Ecto neural progenitor cell (in vitro differentiated cells): Measurements from ENCODE around the gene CCDC90B.
"Not testable (repeated sequence)": the region's sequence is repeated elsewhere in the genome, so short reads cannot be mapped to it uniquely, and the experiment has no call there.

Source experiments
- DNase-seq: peaks from one replicate; pipeline ENCODE4 v3.0.0-alpha.2; 2018; ENCODE audit warnings: low spot score

The CCDC90B gene

DNA sequence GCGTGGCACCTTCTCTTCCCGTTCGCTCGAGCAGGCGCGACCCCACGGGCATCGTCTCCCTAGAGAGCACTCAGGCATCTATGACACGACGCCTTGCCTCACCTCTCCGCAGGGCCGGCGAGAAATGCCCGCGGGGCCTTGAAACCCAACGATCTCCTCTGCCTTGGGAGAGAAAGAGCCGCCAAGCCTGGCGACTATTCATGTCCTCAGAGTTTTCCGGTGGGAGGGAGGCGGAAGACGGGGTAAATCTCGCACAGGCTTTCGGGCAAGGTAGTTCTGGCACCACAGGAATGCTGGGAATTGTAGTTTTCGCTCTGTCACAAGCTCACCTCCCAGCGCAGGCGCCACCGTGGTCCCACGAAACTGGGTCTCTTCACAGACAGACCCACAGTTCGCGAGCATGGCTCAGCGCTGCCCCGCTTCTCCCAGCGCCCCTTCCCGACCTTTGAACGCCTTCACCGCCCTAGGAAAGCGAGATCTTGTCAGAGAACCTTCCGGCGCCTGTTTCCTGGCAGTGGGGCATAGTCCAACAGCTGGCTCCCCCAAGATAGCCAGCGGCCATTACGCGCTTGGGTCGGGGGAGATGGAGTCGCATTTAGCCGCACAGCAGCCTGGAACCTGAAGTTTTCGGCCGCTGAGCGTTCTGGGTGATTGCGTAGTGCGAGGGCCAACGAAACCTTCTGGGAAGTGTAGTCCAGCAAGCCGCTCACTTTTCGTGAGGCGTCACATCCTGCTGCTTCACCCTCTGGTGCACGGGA, at the start of gene CCDC90B:
TSS of gene CCDC90B (minus strand) at position 597 of the 758 bp plus-strand sequence. CDS start at position 202, 395 bp downstream.
- DNase-seq = peak; percentile 96

- DNase-seq = no peak
These were observed 49.4 kb upstream of the CCDC90B start for GRCh38 chr11:83335446-83336070.

GRCh38 chr11:83330303-83330702, 44.1 kb upstream of the CCDC90B start:
- no peak for DNase-seq

GRCh38 chr11:83326326-83326725, 40.2 kb upstream of the CCDC90B start:
- DNase-seq = no peak

DNA sequence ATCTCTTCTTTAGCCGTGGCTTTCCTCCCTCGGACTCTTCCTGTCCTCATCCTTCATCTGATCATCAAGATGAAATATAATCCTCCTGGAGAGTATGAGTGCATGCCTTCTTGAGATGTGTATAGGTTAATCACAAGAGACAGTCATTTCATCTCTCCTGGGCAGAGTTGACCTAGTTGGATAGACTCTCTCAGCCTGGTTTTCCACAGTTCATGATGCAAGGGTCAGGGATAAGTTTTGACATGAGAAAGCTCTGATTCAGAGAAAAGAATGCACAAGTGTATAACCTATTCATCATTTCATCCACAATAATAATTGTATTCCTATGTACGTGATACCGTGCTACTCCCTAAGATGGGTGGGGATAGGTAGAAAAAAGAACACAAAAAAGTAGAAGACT, 33.2 kb upstream of the CCDC90B start:
- DNase-seq = no peak

- no peak for DNase-seq
These were observed 32.8 kb upstream of the CCDC90B start for GRCh38 chr11:83318931-83319330.

DNA sequence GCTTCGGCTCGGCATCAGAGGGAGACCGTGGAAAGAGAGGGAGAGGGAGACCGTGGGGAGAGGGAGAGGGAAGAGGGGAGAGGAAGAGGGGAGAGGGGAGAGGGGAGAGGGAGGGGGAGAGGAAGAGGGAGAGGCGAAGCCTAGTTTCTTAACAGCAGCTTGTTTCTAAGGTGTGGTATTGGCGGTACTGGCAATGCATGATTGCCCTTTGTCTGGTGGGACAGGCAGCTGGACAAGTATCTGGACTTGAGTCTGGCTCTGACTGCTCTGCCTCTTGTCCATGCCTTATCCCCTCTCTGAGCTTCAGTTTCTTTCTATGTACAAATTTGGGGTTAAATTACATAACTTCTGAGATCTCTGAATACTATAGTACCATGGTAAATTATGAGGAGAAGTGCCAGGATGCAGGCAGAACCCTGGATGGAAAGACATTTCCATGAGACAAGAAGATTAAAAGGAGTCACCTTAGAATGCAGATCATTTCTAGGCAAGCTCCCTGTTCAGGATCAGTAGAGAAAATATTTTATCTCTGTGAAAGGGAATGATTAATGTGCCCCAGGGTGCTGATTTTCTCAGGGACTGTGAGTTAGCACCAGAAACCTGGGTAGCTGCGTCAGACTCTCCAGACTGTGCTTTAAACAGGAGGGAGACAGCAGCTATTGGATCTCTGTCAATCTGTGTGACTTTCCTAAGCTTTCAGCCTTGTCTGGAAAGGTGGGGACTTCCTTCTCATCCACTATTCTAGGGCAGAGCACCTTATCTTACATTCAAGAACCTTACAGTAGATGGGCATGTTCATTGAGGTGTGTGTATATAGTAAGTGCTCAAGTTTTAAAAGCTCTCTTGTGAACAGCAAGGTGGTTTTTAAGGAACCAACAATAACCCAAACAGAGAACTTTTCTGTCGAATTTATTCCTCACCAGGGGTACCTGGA, 31.9 kb upstream of the CCDC90B start:
- no peak for DNase-seq

GRCh38 chr11:83316897-83317268, 30.7 kb upstream of the CCDC90B start:
- DNase-seq = not testable (repeated sequence)

DNA sequence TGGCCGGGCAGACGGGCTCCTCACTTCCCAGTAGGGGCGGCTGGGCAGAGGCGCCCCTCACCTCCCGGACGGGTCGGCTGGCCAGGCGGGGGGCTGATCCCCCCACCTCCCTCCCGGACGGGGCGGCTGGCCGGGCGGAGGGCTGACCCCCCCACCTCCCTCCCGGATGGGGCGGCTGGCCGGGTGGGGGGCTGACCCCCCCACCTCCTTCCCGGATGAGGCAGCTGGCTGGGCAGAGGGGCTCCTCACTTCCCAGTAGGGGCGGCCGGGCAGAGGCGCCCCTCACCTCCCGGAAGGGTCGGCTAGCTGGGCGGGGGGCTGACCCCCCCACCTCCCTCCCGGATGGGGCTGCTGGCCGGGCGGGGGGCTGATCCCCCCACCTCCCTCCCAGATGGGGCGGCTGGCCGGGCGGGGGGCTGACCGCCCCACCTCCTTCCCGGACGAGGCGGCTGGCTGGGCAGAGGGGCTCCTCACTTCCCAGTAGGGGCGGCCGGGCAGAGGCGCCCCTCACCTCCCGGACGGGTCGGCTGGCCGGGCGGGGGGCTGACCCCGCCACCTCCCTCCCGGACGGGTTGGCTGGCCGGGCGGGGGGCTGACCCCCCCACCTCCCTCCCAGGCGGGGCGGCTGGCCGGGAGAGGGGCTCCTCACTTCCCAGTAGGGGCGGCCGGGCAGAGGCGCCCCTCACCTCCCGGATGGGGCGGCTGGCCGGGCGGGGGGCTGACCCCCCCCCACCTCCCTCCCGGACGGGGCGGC, 30.2 kb upstream of the CCDC90B start:
- DNase-seq = not testable (repeated sequence)

DNA sequence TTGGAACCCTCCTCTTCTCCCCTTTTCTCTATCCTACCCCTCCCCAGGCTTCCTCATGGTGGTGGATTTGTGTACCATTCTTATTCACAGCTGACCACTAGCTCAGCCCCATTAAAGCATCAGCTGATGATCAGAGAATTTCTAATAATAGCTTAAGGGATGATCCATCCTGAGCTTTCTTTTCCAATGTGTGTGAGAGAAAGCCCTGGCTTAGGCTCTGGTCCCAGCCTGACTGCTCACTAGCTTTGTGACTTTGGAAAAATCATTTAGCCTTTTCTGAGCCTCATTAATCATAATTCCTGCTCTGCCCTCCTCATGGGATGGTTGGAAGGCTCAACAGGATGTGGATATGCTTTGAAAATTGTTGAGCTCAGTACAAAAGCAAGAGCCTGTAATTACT, 26.3 kb upstream of the CCDC90B start:
- no peak for DNase-seq

GRCh38 chr11:83311701-83312100, 25.5 kb upstream of the CCDC90B start:
- DNase-seq = no peak

GRCh38 chr11:83310718-83311117, 24.6 kb upstream of the CCDC90B start:
- no peak for DNase-seq

DNA sequence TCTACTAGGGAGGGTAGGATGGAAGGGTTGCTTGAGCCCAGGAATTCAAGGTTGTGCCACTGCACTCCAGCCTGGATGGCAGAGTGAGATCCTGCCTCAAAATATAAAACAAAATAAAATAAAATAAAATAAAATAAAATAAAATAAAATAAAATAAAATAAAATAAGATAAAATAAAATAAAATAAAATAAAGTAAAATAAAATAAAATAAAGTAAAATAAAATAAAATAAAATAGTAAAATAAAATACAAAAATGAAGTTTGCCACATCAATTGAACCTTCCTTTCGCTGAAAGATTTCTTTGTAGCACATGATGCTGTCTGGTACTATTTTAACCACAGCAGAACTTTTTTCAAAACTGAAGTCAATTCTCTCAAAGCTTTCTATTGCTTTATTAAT, 22.4 kb upstream of the CCDC90B start:
- DNase-seq = not testable (repeated sequence)

DNA sequence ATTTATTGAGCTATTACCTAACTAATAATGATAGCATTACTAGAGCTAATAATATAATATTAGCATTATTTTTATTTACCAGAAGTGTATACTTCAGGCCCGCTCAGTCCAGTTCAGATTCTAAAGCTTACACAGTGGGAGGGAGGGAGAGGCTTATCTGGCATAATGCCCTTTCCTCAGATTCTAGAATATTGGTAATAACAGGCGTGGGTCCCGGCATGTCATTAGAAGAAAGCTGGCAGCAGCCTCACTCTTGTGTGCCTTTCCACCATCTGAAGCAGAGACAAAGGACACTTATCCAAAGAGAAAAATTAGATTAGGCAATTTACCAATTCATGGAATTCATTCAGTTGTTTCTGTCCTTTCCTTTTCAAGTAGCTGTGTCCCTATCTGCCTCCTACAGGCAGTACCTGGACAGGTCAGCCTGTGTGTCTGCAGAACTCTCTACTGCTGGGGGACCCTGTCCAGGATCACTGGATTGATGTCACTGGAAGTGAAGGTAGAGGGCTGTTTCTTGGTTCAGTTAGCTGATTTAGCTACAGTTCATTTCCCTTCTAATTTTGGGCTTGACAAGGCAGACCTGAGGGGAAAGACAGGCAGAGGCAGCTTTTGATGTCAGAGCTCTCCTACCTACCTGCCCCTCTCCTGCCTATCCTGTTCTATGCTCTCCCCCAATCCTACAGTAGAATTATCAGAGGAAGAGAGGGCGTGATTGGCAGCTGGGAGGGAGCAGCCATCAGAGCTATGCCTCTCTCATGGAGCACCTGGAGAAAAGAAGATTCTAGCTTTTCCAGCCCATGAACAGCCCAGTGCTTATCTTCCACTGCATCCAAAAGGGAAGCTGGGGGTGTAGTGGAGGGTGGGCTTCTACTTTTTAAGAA, 20.3 kb upstream of the CCDC90B start:
- DNase-seq = no peak

GRCh38 chr11:83303316-83303715, 17.1 kb upstream of the CCDC90B start:
- no peak for DNase-seq

GRCh38 chr11:83302151-83302550, 16.0 kb upstream of the CCDC90B start:
- no peak for DNase-seq

DNA sequence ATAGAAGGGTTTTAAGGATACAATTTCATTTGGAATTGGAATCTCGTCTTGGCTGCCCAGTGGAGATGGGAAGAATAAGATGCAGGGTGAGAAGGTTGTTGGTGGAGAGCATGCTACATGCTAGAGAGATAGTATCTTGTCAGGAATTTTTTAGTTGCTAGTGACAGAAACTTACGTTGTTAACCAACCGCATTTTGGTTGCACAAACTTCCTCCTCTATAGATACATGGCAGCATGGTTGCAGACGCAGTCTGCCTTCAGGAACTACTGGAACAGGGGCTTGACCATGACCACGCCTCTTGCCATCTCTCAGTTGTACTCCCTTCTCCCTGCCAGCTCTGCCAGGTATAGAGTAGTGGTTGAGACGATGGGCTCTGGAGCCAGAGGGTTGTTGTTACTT, 13.5 kb upstream of the CCDC90B start:
- no peak for DNase-seq

DNA sequence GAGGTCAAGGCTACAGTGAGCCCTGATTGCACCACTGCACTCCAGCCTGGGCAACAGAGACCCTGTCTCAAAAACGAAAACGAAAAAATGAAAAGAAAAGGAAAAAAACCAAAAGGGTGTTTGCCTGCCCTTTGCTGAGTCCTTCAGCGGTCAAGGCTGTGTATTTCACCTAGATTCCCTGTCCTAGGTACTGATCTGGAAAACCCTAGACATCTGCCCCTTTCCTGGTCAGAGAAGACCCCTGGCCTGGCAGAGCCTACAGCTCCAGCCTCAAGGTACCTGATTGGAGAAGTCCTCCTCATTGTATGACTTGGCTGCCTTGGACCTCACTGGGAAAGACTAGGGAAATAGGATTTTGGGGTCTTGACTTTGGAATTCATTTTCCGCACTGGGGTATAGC, 8.0 kb upstream of the CCDC90B start:
- DNase-seq = no peak

- no peak for DNase-seq
These were observed 7.2 kb upstream of the CCDC90B start for GRCh38 chr11:83293457-83293774.

DNA sequence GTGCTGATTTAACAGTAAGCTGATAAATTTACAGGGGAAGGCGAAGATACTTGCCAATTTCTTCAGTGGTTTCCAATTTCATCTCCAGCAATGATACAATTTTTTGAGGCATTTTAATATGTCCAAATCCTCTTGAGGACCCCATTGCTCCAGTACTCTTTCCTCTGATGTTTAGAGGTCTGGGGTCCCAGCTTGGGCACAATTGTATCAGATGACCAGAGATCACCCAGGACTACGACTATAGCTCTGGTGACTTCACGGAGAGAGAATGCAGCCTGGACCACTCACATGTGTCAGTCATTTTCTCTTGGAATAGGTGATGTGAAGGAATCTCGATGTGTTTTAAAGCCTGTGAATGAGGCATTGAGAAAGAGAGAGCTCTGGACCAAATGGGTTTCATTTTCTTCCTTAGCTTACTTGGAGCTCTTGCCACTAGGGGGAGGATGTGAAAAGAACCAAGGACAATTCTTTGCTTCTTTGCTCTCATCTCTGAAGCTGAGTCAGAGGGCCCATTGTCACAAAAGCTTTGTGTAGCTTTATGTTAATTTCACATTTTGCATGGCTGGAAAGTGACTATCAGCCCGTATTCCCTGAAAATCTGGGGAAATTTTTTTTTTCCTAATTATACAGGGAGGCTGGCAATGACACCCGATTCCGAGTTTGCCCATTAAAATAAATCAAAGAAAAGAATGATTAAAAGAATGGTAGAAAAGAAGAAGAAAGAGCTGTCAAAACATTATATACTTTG, 6.7 kb upstream of the CCDC90B start:
- no peak for DNase-seq
